ENCODE measurements around the gene SPSB3.

Gene SPSB3

GRCh38 chr16:1771188-1771863, 11.0 kb downstream of the SPSB3 start, which contains the start of gene NME3:
TSS of gene NME3 (minus strand) at chr16:1771543. CDS start at chr16:1771534, 9 bp downstream.
- Histone ChIP-seq H3K36me3 (ENCODE audit: control insufficient read depth, low read length) (peaks cover 77% of the 10 kb centered on the region), H3K4me2 (ENCODE audit: low read length) (peak within 1 kb of the TSS; percentile 96), H3K4me1 (ENCODE audit: control insufficient read depth, low read length) (peaks cover 23% of the 10 kb centered on the region), H3K79me2 (ENCODE audit: control insufficient read depth, low read length) (peaks cover 53% of the 10 kb centered on the region), H3F3A (ENCODE audit: control insufficient read depth, insufficient read depth) (peaks cover 18% of the 10 kb centered on the region), H3K27ac (ENCODE audit: low read depth, low read length) (peak within 1 kb of the TSS; percentile 83), H3K9me3 (ENCODE audit: control insufficient read depth, insufficient read depth, low read length) (no peaks in the 10 kb centered on the region), H4K20me1 (ENCODE audit: control insufficient read depth, insufficient read depth, low read depth, low read length) (no peaks in the 10 kb centered on the region), H3K4me3 (ENCODE audit: low read length) (peak within 1 kb of the TSS; percentile 99), H3K27me3 (ENCODE audit: control insufficient read depth, low read length) (no peaks in the 10 kb centered on the region), H3K9me2 (replicated peaks; ENCODE audit: control insufficient read depth, low read length) (no peaks in the 10 kb centered on the region)
- TF ChIP-seq CTCF (IDR thresholded peaks at IDR 0.05; ENCODE audit: low read depth, low read length, poor library complexity, severe bottlenecking) = no peak
- no peak for TF ChIP-seq EZH2phosphoT487 (IDR thresholded peaks at IDR 0.05; ENCODE audit: borderline replicate concordance, low read length)

DNA sequence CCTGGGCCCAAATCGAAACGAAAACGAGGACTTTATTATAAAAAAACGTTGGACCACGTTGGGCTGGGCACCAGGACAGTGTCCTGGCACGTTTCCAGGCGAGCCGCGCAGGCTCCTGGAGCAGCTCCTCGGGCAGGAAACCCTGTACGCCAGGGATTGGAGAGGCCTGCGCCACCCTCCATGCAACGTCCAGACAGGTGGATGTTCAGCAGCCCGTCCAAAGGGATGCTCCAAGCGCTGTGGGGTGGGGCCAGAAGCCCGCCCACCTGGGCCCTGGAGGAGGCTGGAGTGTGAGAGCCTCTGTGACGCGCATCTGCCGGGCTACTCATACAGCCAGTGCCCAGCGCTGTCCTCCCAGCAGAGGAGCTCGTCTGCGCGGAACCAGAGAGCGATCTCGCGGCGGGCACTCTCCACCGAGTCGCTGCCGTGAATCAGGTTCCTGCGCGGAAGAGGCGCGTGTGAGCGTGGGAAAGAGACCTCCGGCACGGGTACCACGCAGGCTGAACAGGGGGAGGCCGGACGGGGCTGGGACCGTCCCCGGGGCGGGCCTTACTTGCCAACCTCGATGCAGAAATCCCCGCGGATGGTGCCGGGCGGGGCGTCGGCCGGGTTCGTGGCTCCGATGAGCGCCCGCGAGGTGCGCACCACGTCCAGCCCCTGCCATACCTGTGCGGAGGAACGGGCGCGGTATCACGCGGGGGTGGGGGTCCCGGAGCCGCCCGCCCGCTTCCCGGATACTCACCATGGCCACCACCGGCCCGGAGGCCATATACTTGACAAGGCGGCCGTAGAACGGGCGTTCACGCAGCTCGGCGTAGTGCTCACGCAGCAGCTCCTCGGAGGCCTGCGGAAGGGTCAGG, 11.8 kb downstream of the SPSB3 start:
- H4K20me1 ChIP-seq (ENCODE audit: control insufficient read depth, insufficient read depth, low read depth, low read length) = no peaks in the 10 kb centered on the region
- peak overlapping the region; percentile 96 for H3K4me2 ChIP-seq (ENCODE audit: low read length)
- H3K36me3 ChIP-seq (ENCODE audit: control insufficient read depth, low read length) = peaks cover 79% of the 10 kb centered on the region
- no peaks in the 10 kb centered on the region for H3K9me3 ChIP-seq (ENCODE audit: control insufficient read depth, insufficient read depth, low read length)
- TF ChIP-seq CTCF (IDR thresholded peaks at IDR 0.05; ENCODE audit: low read depth, low read length, poor library complexity, severe bottlenecking) = no peak
- TF ChIP-seq EZH2phosphoT487 (IDR thresholded peaks at IDR 0.05; ENCODE audit: borderline replicate concordance, low read length) = no peak
- H3K27ac ChIP-seq (ENCODE audit: low read depth, low read length) = peak overlapping the region; percentile 83
- H3K4me3 ChIP-seq (ENCODE audit: low read length) = peak overlapping the region; percentile 99
- H3K79me2 ChIP-seq (ENCODE audit: control insufficient read depth, low read length) = peaks cover 52% of the 10 kb centered on the region
- peaks cover 23% of the 10 kb centered on the region for H3K4me1 ChIP-seq (ENCODE audit: control insufficient read depth, low read length)
- H3K9me2 ChIP-seq (replicated peaks; ENCODE audit: control insufficient read depth, low read length) = no peaks in the 10 kb centered on the region
- peaks cover 18% of the 10 kb centered on the region for H3F3A ChIP-seq (ENCODE audit: control insufficient read depth, insufficient read depth)
- no peaks in the 10 kb centered on the region for H3K27me3 ChIP-seq (ENCODE audit: control insufficient read depth, low read length)

GRCh38 chr16:1769402-1770300, 12.7 kb downstream of the SPSB3 start:
- Histone ChIP-seq H3K79me2 (ENCODE audit: control insufficient read depth, low read length) (peaks cover 43% of the 10 kb centered on the region), H3K27ac (ENCODE audit: low read depth, low read length) (peak overlapping the region; percentile 83; the same call in 1 of the 2 replicates), H3K9me2 (replicated peaks; ENCODE audit: control insufficient read depth, low read length) (no peaks in the 10 kb centered on the region), H3F3A (ENCODE audit: control insufficient read depth, insufficient read depth) (peaks cover 18% of the 10 kb centered on the region), H3K9me3 (ENCODE audit: control insufficient read depth, insufficient read depth, low read length) (no peaks in the 10 kb centered on the region), H4K20me1 (ENCODE audit: control insufficient read depth, insufficient read depth, low read depth, low read length) (no peaks in the 10 kb centered on the region), H3K4me3 (ENCODE audit: low read length) (peak overlapping the region; percentile 99), H3K36me3 (ENCODE audit: control insufficient read depth, low read length) (peaks cover 79% of the 10 kb centered on the region), H3K4me2 (ENCODE audit: low read length) (peak overlapping the region; percentile 96), H3K27me3 (ENCODE audit: control insufficient read depth, low read length) (no peaks in the 10 kb centered on the region), H3K4me1 (ENCODE audit: control insufficient read depth, low read length) (peaks cover 19% of the 10 kb centered on the region)
- no peak for TF ChIP-seq EZH2phosphoT487 (IDR thresholded peaks at IDR 0.05; ENCODE audit: borderline replicate concordance, low read length)
- no peak for TF ChIP-seq CTCF (IDR thresholded peaks at IDR 0.05; ENCODE audit: low read depth, low read length, poor library complexity, severe bottlenecking)

Measured in DOHH2 (cell line).